GDM1 (cell line): ENCODE results near the gene HOXB9.

Source experiments
- DNase-seq: peaks from one replicate; lab custom pipeline; 2025; lab: John Stamatoyannopoulos, UW

HOXB9 gene

DNA sequence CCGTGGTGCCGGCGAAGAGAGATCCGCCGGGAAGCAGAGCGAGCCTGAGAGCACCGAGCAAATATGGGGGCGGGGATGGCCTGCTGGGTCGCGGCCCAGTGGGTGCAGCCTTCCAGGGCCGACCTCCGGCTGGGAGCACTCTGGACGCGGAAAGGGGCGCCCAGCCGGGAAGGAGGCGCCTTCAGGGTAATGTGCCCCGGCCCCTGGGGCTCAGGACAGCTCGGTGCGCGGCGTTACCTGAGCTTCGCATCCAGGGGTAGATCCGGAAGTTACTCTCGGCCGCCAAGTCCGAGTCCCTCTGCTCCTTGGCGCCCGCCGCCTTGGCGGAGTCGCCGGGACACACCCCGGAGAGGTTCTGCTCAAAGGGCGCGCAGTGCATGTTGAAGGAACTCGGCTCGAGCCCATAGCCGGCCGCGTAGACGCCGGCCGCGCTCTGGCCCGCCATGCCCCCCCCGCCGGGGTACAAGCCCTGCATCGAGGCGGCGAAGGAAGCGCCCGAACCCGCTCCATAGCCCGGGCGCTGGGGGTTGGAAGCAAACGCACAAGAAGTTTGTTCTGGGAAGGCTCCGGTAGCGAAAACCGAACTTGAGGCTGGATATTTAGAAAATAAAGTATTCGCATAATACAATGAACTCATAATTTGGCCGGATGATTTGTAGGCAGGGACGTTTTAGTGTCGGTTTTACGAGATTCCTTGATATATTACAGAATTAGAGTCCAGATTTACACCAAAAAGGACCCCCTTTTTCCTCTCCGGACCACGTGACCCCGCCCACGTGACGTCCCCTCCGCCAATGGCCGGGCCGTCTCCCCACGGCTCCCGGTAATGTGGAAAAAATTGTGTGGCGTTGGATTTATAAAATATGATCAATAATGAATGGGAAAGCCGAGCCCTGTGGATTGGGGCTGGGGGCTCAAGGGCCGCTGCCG is 15.6 kb downstream of the HOXB9 start, which contains the start of gene HOXB7:
HOXB7 (minus strand) TSS at position 736 of the 930 bp plus-strand sequence; CDS start at position 637, 99 bp downstream.
- no peak for DNase-seq

GRCh38 chr17:48609759-48610281 is 16.3 kb downstream of the HOXB9 start:
- DNase-seq, result no peak

- DNase-seq, result no peak
Observed at GRCh38 chr17:48609033-48609432, 17.1 kb downstream of the HOXB9 start.

DNA sequence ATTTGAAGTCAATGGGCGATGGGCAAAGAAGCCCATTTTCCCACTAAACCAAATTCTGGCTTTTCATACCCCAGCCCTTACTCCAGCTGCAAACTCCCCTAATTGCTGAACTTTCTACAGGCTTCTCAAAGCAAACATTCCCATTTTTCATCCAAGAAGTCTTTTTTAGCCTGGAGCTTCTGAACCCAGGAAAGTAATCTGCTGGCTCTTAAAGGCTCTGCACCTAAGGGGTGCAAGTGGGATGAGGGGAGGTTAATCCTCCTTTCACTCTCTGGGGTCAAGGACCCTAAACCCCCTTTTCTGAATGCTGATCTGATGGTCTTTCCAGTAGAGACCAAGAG is 17.7 kb downstream of the HOXB9 start:
- DNase-seq, result no peak

GRCh38 chr17:48606892-48607614 is 19.1 kb downstream of the HOXB9 start:
- DNase-seq, result no peak

DNA sequence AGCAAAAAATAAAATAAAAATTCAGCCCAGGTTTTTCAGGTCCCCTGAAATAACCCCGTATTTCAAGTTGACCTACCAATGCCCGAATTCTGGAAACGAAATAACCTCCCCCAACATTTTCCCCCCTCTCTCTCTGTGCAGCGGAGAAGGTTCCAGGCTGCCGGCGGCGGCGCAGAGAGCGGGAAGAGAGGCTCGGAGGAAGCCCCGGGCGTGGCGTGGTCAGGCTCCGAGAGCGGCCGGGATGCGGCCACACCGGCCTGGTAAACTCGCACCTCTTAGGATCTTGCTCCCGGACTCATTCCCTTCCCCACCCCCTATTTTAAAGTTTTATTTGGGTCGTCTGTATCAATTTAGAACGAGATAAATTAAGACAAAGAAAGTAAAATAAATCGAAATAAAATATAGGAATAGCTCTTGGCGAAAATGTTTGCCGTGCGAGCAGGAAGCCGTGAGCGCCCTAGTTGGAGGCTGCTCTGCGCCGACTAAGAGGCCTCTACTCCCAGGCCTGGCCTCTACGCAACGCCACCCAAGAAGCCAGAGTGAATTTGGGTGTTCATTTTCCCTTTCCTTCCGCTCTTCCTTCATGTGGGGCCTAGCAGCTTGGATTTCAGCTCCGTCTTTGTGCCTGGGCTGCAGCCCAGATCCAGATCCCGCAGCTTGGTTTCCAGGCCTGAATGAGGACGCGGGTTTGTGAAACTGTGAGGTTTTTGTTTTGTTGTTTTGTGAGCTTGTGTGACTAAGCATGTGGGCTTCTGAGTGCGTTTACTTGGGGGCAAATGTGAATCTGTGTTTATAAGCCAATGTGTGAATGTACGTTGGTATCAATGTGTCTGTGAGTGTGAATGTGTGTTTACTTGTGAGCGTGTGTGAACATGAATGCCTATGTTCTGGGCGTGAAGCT is 19.9 kb downstream of the HOXB9 start:
- no peak for DNase-seq

DNA sequence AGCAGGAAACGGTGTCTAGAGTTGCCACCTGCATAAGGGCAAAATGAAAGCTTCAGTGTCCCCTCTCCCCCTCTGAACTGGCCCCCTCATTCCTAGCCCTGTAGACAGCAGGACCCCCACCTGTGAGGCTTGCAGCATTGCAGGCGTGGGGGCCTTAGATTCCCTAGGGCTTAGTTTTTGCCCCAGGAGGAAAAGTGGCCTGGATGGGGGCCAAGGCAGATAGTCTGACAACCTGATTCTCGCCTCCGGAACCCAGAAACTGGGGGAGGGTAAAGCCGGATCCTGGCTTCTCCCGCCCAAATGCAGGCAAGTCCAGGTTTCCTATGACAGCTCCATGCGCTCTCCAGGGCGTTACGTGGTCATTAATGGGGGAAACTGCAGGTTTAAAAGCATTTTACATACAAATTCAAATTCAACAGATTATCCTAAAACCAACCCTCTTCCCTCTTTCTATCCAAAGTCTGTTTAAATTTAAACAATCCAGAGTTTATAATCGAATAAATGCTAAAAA is 20.7 kb downstream of the HOXB9 start:
- no peak for DNase-seq

GRCh38 chr17:48604770-48605329 is 21.3 kb downstream of the HOXB9 start, which contains the start of gene HOXB6:
HOXB6 (minus strand) TSS chr17:48604986; CDS start chr17:48598150, 6,836 bp downstream.
- DNase-seq, result no peak

DNA sequence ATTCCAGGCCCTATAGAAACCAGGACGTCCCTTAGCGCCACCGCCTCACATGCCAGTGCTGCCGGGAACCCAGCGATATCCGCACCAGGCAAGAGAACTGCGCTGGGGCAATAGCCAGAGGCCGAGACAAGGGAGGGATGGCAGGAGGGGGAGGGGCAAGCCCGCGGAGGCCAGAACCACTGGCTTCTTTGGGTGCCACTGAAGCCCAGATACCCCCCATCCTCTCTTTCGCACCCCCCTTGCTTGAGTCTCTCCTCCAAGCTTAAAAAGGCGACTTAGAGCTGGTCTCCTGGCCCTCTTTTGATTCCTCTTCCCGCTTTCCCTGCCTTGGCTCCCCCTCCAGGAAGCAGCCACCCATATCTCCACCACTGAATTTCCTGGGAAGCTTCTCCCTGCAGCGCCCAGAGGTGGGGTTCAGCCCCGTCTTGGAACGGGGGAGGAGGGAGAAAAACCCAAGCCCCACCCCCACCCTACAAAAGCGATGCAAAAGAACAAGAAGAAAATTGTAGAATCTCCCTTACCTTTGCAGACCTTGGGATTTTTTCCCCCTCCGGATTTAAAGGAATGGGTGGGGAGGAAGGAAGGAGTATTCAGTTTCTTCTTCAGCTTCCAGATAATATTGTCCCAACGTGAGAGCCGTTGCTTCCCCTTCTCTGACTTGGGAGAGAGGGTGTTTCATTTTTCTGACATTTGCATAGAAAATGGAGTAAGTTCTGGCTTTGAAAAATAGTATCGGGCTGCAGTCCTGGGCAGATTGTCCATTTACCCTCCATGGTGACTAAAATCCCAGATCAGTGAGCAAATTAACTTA is 22.0 kb downstream of the HOXB9 start:
- DNase-seq, result no peak

GRCh38 chr17:48601539-48602425 is 24.4 kb downstream of the HOXB9 start:
- no peak for DNase-seq

DNA sequence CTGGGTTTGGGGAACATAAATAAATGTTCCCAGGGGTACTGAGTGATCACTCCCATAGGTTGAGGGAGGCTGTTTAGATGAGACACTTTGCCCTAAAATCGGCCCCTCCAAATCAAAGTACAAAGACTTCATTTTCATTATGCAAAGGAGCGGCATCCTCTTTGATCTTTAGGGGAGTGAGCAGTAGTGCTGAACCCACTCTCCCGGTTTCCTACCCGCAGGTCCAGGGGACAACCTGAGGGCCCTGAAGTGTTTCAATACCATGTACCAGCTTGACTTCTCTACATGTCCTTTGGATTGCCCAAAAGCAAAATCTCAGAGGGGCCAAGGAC is 25.0 kb downstream of the HOXB9 start:
- no peak for DNase-seq

DNA sequence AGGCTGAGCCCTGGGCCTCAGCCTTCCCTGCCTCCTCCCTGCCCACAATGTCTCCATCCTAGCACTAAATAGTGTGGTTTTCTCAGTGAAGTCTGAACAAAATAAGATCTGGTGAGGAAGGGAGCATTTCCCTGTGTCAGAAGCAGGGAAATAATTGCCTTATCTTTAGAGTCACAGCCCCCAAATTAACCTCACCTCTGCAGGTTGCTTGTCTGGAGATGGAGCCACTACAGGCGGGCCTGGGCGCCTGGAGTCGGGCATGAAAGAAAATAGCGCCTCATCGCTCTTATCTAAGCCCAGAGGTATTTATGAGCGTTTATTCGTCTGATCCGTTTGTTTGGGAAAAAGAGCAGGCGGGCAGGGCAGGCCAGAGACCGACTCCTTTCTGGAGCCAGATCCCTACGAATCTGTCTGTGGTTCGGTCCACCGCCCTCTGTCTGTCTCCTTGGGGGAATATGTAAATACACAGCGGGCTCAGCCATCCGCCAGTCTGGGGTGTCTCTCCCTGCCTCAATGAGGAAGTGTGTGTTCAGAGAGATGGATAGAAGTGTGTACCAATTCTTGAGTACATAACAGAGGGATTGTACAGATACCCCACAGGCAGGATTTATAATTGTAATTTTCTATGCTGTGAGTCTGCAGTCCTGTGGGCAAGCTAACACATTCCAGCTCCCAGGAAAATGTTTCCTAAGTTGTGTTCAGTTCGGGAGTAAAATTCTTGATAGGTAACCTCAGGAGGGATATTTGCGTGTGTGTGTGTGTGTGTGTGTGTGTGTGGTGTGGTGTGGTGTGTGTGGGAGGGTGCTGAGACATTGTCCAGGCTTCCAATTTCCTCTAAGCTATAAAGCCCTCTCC is 25.7 kb downstream of the HOXB9 start:
- DNase-seq, result no peak

DNA sequence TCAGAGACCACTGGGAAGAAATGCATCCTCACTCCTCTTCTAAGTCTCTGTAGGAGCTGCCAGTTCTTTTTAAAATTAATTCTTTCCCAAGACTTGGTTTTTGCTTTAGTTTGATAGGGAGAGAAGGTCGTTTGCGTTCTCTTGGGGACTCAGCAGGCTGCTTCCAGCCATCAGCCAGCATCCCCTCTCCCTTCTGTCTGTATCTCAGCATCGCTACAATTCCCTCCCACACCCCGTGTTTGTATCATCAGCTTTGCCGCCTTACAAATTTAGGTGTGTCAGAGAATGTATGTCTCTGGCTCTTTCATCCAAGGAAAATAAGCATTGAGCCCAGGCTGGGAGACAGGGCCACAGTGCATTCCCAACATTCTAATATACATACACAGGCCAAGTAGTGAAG is 26.8 kb downstream of the HOXB9 start:
- no peak for DNase-seq

GRCh38 chr17:48598736-48599135 is 27.4 kb downstream of the HOXB9 start:
- DNase-seq, result no peak

DNA sequence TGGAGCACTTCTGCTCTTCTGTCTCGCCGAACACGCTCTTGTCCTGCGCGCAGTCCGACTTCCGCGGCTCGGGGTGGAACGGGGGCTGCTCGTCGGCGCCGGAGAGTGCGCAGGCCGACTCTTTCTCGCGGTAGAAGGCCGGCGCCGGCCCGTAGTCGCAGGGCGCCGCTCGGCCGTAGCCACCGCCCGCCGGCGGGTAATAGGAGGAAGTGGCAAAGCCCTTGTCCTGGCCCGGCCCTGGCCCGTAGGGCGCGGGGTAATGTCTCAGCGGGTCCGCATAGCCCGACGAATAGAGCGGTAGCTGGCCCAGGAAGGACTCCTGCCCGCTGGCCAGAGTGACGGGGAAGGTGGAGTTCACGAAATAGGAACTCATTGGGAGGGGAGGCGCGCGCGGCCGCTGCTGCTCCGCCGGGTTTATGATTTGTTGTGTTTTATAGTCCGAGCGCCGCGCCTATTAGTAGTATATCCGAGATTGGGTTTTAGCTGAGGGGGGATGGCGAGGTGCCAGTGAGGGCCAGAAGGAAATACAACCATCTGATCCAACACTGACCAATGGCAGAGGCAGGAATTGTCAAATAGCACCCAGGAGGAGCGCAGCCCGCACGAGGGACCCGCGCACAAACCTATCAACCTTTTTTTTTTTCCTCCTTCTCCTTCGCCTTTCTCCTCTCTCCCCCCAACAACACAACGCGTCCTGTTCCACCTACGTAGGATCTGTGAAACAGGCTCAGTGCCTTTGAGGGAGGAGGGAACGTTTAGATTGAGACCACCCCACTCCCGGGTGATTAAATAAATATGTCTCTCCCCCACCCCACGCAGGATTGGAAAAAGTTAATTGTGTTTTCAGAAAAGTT is 28.2 kb downstream of the HOXB9 start:
- peak; percentile 21 for DNase-seq

DNA sequence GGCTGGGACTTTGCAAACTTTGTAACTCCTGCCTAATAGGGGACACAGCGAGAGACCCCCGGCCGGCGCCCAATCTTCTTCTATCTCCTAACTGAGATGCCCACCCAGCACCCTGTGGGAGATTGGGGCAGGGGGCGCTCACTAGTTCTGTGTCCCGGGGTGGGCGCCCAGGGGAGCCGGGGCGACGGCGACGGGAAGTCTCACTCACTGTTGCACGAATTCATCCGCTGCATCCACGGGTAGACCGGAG is 28.7 kb downstream of the HOXB9 start:
- no peak for DNase-seq

DNA sequence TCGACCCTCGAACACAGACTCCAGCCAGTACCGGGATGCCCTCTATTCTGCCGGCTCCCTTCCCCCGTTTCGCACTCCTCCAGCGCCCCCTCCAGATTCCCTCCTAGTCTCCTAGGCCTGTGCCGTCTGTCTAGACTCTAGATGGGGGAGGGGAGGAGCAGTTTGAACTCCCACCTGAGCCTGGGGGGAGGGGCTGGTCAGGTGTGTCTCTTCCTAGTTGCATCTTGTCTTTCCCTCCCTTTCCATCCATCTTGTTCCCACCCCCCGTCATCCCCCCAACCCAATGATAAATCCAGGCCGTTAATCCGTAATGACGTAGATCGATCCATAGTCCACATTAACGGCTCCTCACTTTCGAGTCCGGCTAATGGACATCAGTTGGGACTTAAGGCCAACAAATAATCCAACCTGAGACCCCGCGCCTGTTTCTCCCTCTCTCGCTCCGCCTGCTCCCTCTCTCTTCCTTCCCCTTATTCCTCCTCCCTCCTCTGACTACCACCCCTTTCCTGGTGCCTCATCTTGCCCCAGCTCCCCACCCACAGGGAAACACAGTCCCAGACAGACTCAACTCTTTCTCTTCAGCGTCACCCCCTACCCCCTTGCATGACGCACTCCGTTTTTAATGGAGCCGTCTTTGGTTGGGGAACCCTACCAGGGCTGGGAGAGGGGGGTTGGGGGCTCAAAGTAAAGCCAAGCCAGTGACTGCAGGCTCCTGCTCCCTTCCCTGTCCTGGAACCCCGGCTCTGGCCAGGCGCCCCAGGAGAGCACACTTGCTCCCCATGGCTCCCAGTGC is 29.2 kb downstream of the HOXB9 start:
- no peak for DNase-seq
